Measurements from ENCODE around the gene OSBPL3. TPM values are rescaled to one million over a fixed set of nuclear protein-coding genes. Genes with fewer than 3 reads are reported as not detected.
A peak's percentile ranks its signal among the peaks of the same experiment; 100 is the strongest.

OSBPL3 gene
- total RNA-seq, 1 experiment from 2014 or later, result 13.7 TPM

DNA sequence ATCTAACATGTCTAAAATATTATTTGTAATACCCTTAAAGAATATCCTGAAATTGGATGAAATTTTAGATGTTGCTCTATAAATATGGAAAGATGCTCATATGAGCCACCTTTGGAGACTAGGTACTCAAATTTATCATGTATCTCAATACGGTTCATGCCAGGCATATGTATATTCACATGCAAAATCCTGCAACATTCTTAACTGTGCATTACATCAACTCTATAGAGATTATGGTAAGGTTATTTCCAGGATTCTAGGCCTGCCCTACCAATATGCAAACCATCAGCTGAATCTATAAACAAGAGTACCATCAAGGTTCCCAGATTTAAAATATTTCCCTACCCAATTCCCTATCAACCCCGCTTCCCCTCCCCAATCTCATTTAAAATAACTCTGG, 27.5 kb downstream of the OSBPL3 start:
- no peak for DNase-seq (ENCODE audit: low spot score)

- DNase-seq (ENCODE audit: low spot score), result no peak
These were observed 28.5 kb downstream of the OSBPL3 start for GRCh38 chr7:24951441-24951980.

GRCh38 chr7:24949884-24950283, 30.1 kb downstream of the OSBPL3 start:
- no peak for DNase-seq (ENCODE audit: low spot score)

GRCh38 chr7:24948739-24949138, 31.2 kb downstream of the OSBPL3 start:
- no peak for DNase-seq (ENCODE audit: low spot score)

- no peak for DNase-seq (ENCODE audit: low spot score)
These were observed 33.5 kb downstream of the OSBPL3 start for GRCh38 chr7:24946467-24946866.

GRCh38 chr7:24945899-24946298, 34.1 kb downstream of the OSBPL3 start:
- DNase-seq (ENCODE audit: low spot score), result no peak

DNA sequence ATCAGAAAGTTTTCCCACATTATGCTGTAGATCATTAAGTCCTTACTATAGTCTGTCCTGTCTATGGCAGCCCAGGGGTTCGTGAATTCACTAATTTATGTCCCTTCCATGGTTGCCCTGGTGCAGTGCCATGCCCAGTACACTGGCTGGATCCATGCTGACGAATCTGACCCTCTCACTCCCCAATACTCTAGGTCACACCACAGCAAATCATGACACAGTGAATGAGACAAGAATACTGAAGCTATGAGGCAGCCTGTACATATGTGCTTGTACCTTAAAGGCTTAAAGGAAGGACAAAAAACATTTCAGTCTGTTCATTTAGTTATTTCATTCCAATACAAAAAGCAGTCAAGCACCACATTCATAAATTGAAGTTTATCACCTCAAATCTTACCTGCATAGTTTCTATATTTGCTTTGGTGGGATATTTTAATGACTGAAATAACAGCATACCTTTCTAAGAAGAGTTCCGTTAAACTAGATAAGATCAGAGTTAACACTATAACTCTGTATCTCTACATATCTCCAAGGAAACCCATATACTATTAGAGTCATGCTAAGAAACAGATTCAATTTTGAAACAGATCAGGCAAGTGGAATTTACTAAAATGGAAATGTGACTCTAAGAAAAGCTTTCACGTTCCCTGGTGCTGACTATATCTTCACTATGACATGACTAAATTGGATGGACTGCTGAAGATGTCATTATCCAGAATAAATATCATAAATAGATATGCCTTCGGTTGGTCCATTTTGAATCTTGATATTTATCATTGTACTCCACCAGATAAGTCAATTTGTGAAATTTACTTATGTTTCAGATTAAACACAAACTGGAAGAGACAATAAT, 36.7 kb downstream of the OSBPL3 start:
- peak; percentile 16 for DNase-seq (ENCODE audit: low spot score)

DNA sequence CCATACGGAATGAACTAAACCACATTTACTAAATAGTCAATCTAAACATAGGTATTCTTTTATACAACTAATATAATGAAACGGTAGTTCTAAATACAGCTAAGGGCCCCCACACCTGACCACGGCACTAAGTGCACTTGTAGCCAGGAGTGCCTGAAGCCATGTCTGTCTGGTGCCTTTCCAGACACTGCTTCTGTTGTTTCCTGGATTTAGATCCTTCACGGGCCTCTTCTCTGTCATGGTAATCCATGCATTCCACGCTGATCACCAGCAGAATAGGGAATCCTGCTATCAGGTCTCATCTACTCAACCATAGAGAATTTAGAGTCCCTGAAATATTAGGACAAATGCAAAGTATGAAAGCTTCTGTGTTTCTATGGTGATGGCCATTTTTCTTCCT, 37.8 kb downstream of the OSBPL3 start:
- no peak for DNase-seq (ENCODE audit: low spot score)

DNA sequence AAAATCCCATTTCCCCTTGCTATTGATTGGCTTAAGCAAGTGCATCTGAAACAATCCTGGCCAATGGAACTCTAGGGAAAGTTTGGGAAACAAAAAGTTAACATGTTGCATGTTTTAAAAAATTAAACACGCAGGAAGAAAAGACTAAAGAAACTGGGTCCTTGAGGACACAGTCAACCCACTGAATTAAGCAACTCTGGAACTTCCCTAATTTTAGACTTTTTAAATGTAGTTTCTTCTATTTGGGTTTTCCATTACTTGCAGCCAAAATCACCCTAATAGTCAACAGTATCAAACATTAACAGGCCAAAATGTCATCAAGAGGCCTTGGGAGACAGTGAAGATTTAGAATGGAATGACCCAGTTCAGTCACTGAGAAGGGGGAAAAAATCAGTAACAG, 40.6 kb downstream of the OSBPL3 start:
- no peak for DNase-seq (ENCODE audit: low spot score)

GRCh38 chr7:24936121-24936824, 43.7 kb downstream of the OSBPL3 start:
- DNase-seq (ENCODE audit: low spot score), result no peak

DNA sequence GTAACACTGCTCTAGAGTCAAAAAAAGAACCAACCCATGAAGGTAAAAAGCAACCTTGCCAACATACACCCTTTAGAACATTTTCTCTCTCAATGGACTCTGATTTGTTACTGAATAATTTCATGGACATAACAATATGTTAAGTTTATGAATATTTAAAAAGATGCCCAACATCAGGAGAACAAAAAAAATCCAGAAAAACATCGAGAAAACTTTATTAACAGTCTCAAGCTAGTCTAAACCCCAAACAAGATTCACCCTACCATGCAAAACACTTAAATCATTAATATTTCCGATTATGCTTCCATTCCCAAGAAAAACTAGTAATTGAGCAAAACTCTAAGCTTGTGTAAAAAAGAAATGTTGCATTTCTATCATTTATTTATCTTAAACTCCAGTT, 46.7 kb downstream of the OSBPL3 start:
- DNase-seq (ENCODE audit: low spot score), result no peak

- no peak for DNase-seq (ENCODE audit: low spot score)
These were observed 47.2 kb downstream of the OSBPL3 start for GRCh38 chr7:24932815-24933214.

DNA sequence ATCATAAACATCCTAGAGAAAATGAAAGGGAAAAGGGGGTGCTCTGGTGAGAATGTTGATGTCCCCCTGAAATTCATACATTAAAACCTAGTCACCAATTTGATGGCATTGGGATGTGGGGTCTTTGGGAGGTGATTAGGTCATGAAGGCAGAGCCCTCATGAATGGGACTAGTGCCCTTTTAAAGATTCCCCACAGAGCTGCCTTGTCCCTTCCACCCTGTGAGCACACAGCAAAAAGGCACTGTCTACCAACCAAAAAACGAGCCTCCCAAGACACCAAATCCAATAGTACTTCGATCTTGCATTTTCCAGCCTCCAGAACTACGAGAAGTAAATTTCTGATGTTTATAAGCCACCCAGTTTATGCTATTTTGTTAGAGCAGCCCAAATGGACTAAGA, 47.6 kb downstream of the OSBPL3 start:
- no peak for DNase-seq (ENCODE audit: low spot score)

DNA sequence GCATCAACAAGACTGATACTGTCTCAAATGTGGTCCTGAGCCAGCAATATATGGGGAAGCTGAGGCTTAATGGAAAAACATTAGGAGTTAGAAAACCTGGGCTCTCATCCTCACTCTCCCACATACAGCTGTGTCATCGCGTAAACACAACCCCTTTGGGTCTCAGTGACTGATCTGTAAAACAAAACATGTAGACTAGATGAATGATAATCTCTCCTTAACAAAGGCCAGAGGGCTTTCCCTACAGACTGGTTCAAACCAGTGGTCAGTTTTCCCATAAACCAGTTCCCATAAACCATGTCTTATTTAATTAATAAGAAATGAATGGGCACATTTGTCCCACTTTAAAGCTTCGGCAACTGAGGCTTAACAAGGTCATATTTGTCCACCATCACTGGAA, 48.1 kb downstream of the OSBPL3 start:
- DNase-seq (ENCODE audit: low spot score), result no peak

- DNase-seq (ENCODE audit: low spot score), result no peak
These were observed 49.1 kb downstream of the OSBPL3 start for GRCh38 chr7:24930856-24931255.

- DNase-seq (ENCODE audit: low spot score), result no peak
These were observed 53.1 kb downstream of the OSBPL3 start for GRCh38 chr7:24926623-24927524.

- DNase-seq (ENCODE audit: low spot score), result peak; percentile 62
These were observed 55.6 kb downstream of the OSBPL3 start for GRCh38 chr7:24924375-24924774.

DNA sequence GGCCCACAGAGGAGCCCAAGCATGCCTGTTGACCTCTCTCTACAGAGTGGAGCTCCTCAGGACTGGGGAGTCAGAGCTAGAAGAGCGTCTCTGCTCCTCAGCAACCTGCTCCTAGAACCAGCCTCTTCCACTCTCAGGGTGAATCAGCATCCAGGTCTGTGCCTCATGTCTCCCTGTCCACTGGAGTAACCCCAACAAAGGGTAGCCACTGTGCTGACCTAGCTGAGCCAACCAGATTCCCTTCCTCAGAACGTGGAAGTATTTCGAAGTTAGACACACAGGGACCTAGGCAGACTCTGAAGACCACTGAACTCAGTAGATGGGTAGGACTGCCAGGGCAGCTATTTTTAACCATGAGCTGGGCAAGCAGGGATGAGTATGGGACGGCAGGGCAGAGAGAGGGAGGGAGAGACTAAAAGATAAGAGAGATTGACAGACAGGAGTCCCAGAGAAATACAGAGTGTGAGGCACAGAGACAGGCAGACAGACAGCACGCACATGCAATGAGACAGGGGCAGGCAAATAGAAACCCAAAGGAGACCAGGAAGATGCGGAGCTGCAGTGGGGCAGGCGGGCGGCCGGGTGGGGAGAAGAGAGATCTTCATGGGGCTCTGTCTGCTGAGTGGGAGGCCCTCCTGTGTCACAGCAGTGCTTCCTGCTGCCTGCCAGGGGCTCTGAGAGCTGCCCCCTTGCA, 56.7 kb downstream of the OSBPL3 start:
- DNase-seq (ENCODE audit: low spot score), result no peak

GRCh38 chr7:24922099-24922773, 57.7 kb downstream of the OSBPL3 start:
- DNase-seq (ENCODE audit: low spot score), result peak; percentile 61

GRCh38 chr7:24921362-24921679, 58.7 kb downstream of the OSBPL3 start:
- DNase-seq (ENCODE audit: low spot score), result no peak

All from HT-29 (cell line).